OCI-LY7 (cell line): ENCODE data around the gene DBNL. TPM values are rescaled to one million over a fixed set of nuclear protein-coding genes. Genes with fewer than 3 reads are reported as not detected.
"Not testable (repeated sequence)": the region's sequence is repeated elsewhere in the genome, so short reads cannot be mapped to it uniquely, and the experiment has no call there.

Experiments
- BruUV-seq: library from RNA; stranded (reverse); fragments of 400-500 nt; replicated peaks from 2 replicates; lab custom pipeline; 2021; lab: Mats Ljungman, UMichigan
- CTCF ChIA-PET: fragments of 300-600 bp; sonication (Branson Sonifier 250); formaldehyde crosslinking; loops from one replicate; lab custom pipeline; 2022; ENCODE audit warnings: antibody characterized with exemption; ENCODE audit not compliant: unreplicated experiment; lab: Charles Lee
- POLR2A ChIA-PET: fragments of 300-600 bp; sonication (Branson Sonifier 250); formaldehyde crosslinking; loops from one replicate; lab custom pipeline; 2022; ENCODE audit warnings: antibody characterized with exemption; lab: Charles Lee
- DNase-seq: peaks from one replicate; pipeline ENCODE4 v3.0.0-alpha.2; 2015; ENCODE audit warnings: low spot score
- H2AFZ ChIP-seq: fragments of 200-600 bp; sonication (generic), shearing (Covaris generic); 2 replicates; pipeline ENCODE4 v1.6.1; 2014; ENCODE audit warnings: mild to moderate bottlenecking, antibody characterized with exemption, low read length, moderate library complexity
- H3K27ac ChIP-seq: fragments of 200-600 bp; sonication (generic); 2 replicates; pipeline ENCODE4 v1.5.1; 2014; ENCODE audit warnings: mixed run types, low read depth, mild to moderate bottlenecking, moderate library complexity, low read length, inconsistent platforms; ENCODE audit not compliant: poor library complexity, severe bottlenecking
- H3K36me3 ChIP-seq: fragments of 200-600 bp; sonication (generic); 2 replicates; pipeline ENCODE4 v1.6.1; 2014; ENCODE audit warnings: mild to moderate bottlenecking, antibody characterized with exemption, low read length, moderate library complexity, mixed read lengths; ENCODE audit not compliant: insufficient read depth
- H3K4me1 ChIP-seq: fragments of 200-600 bp; sonication (generic); 2 replicates; pipeline ENCODE4 v1.5.1; 2014; ENCODE audit warnings: mild to moderate bottlenecking, low read length; ENCODE audit not compliant: insufficient read depth, poor library complexity, severe bottlenecking
- H3K4me2 ChIP-seq: fragments of 200-600 bp; sonication (generic); 2 replicates; pipeline ENCODE4 v1.6.1; 2014; ENCODE audit warnings: mild to moderate bottlenecking, low read length
- H3K4me3 ChIP-seq: fragments of 200-600 bp; sonication (generic); 2 replicates; pipeline ENCODE4 v1.5.1; 2014; ENCODE audit warnings: mild to moderate bottlenecking, low read depth, low read length; ENCODE audit not compliant: poor library complexity, severe bottlenecking
- H3K79me2 ChIP-seq: fragments of 200-600 bp; sonication (generic); 2 replicates; pipeline ENCODE4 v1.6.1; 2016; ENCODE audit warnings: low read depth, mild to moderate bottlenecking, low read length, moderate library complexity, mixed read lengths; ENCODE audit not compliant: insufficient read depth
- H3K9me2 ChIP-seq: fragments of 200-600 bp; sonication (generic); 2 replicates; pipeline ENCODE4 v1.6.1; 2016; ENCODE audit warnings: mild to moderate bottlenecking, low read length, mixed read lengths; ENCODE audit not compliant: insufficient read depth
- H3K9me3 ChIP-seq: fragments of 200-600 bp; sonication (generic); 2 replicates; pipeline ENCODE4 v1.6.1; 2014; ENCODE audit warnings: mild to moderate bottlenecking, mixed run types, low read length, mixed read lengths
- H4K20me1 ChIP-seq: fragments of 200-600 bp; sonication (generic); 2 replicates; pipeline ENCODE4 v1.6.1; 2014; ENCODE audit warnings: mild to moderate bottlenecking, antibody characterized with exemption, low read length, moderate library complexity, mixed read lengths; ENCODE audit not compliant: insufficient read depth
- intact Hi-C: fragments of 100-400 bp; cut with micrococcal nuclease; formaldehyde crosslinking; loops from one replicate; pipeline ENCODE4 v1.10.0; 2022; ENCODE audit not compliant: unreplicated experiment
- total RNA-seq, 2 experiments: library from RNA; depleted of rRNA in 1 of 2; stranded (reverse); fragments of >200 nt in 1 of 2; shearing (Covaris generic) in 1 of 2; gene quantifications; 2 replicates each; pipeline ENCODE4 v1.2.3, GENCODE V29; 2014 to 2022
- TF ChIP-seq, protein P1 (sequence below): fragments of 200-600 bp; sonication (generic); conservative IDR thresholded peaks from 2 replicates; pipeline ENCODE4 v1.5.1; 2014; ENCODE audit warnings: mild to moderate bottlenecking, antibody characterized with exemption, low read length, moderate library complexity, mixed read lengths

DBNL gene
- total RNA-seq, 2 experiments from 2014 or later, result 124 to 137 TPM

DNA sequence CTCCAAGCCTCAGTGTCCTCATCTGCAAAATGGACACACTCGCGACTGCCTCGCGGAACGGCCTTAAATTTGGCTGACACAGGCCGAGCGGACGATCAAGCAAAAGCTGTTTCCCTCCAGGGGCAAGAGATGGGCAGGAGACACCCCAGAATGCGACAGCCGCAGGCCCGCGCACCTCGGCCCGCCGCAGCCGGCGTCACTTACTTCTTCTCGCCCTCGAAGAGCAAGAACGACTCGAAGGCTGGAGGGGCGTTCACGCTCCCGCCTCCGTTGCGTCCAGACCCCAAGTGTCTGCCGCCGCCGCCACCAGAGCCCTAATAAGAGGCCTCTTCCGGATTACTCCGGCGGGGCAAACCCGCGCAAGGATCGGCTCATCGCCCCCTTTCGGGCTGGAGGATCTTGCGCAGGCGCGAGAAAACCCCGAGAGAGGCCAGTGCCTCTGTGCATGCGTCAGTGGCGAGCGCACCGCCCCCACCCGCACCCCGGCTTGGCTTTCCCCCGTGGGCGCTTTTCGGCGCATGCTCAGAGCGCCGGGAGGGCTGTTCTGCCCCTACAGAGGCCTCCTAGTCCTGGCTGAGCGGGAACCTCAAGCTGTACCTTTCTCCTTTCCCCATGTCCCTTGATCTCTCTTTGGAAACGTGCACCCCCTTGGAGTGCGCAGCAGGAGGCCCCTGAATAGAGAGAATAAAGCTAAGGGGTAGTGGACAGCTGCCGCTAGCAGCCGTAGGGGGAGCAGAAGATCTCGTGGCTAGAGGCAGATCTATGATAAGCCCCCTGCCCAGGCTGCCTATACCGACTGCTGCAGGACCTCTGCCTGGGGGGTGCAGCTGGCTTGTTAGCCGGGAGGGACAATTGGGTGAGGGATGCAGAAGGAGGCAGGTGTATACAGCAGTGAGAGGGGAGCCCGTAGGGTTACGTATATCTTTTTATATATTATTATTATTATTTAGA lies 25.4 kb upstream of the DBNL start:
- POLR2A ChIA-PET, result interaction anchor here (0.6 to 1.2 kb wide), 3 partner anchors 19 to 184 kb away, joined by 3 to 4 read pairs (median 3); partner anchors contain the start of gene DBNL
- intact Hi-C loops, result loop anchor here (10.0 kb wide), 1 partner anchor 66 kb away; the partner anchor contains the start of gene POLM
- Histone ChIP-seq H3K4me1 (peaks cover 12% of the 10 kb centered on the region), H2AFZ (peak overlapping the region; percentile 68), H3K27ac (peak overlapping the region; percentile 67), H3K4me2 (peak overlapping the region; percentile 70), H3K4me3 (peak overlapping the region; percentile 93)
- peak; percentile 97 for DNase-seq
- H3K36me3 ChIP-seq, H3K9me3 ChIP-seq, H3K9me2 ChIP-seq, BruUV-seq, H3K79me2 ChIP-seq, H4K20me1 ChIP-seq: not testable (repeated sequence)
- TF ChIP-seq, protein P1, sequence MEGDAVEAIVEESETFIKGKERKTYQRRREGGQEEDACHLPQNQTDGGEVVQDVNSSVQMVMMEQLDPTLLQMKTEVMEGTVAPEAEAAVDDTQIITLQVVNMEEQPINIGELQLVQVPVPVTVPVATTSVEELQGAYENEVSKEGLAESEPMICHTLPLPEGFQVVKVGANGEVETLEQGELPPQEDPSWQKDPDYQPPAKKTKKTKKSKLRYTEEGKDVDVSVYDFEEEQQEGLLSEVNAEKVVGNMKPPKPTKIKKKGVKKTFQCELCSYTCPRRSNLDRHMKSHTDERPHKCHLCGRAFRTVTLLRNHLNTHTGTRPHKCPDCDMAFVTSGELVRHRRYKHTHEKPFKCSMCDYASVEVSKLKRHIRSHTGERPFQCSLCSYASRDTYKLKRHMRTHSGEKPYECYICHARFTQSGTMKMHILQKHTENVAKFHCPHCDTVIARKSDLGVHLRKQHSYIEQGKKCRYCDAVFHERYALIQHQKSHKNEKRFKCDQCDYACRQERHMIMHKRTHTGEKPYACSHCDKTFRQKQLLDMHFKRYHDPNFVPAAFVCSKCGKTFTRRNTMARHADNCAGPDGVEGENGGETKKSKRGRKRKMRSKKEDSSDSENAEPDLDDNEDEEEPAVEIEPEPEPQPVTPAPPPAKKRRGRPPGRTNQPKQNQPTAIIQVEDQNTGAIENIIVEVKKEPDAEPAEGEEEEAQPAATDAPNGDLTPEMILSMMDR, result peak; percentile 72
- CTCF ChIA-PET, result interaction anchor here (0.6 kb wide), 1 partner anchor 104 kb away, joined by 3 read pairs; the partner anchor contains the start of gene POLD2

DNA sequence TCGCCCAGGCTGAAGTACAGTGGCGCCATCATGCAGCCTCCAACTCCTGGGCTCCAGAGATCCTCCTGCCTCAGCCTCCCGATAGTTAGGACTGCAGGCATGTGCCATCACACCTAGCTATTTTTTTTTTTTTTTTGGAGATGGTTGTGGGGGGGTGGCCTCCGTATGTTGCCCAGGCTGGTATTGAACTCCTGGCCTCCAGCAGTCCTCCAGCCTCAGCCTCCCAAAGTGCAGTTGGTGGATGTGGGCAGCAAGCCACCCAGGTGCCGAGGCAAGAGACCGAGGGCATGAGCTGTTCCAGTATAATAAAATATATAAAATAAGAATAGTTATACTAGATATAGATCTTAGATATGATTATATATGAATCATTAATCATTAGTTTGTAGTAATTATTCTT lies 24.7 kb upstream of the DBNL start:
- not testable (repeated sequence) for DNase-seq, H3K79me2 ChIP-seq, H3K36me3 ChIP-seq, H3K4me2 ChIP-seq, H3K9me3 ChIP-seq, H3K4me3 ChIP-seq, BruUV-seq, H4K20me1 ChIP-seq, H3K9me2 ChIP-seq, H2AFZ ChIP-seq
- TF ChIP-seq, protein P1, result peak; percentile 19; the same call in 1 of the 2 replicates
- CTCF ChIA-PET, result interaction anchor here (0.6 kb wide), 1 partner anchor 103 kb away, joined by 3 read pairs; the partner anchor contains the start of gene POLD2
- H3K4me1 ChIP-seq, result peaks cover 12% of the 10 kb centered on the region
- peak overlapping the region; percentile 67 for H3K27ac ChIP-seq
- intact Hi-C loops, result loop anchor here (5.0 to 10.0 kb wide), 2 partner anchors 65 to 177 kb away; partner anchors contain the start of gene POLM
- POLR2A ChIA-PET, result interaction anchor here (0.6 to 1.2 kb wide), 3 partner anchors 18 to 183 kb away, joined by 3 to 4 read pairs (median 3); partner anchors contain the start of gene DBNL

DNA sequence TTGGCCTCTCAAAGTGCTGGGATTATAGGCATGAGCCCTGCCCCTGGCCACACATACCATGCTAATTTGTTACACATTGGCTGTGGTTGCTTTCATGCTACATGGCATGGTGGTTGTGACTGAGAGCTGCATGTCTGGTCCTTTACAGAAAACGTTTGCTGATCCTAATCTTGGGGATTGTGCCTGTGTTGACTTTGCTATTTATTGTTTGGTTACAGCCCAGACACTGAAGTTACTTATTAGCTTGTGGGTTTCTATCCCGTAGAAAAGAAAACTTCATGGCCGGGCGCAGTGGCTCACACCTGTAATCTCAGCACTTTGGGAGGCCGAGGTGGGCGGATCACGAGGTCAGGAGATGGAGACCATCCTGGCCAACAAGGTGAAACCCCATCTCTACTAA lies 22.4 kb upstream of the DBNL start:
- POLR2A ChIA-PET, H3K27ac ChIP-seq, H3K36me3 ChIP-seq, H3K79me2 ChIP-seq, CTCF ChIA-PET, H4K20me1 ChIP-seq, H2AFZ ChIP-seq, H3K9me3 ChIP-seq, H3K4me2 ChIP-seq, BruUV-seq, H3K4me3 ChIP-seq, DNase-seq, H3K9me2 ChIP-seq: not testable (repeated sequence)
- intact Hi-C loops, result loop anchor here (5.0 kb wide), 1 partner anchor 175 kb away; no protein-coding TSS in a partner anchor
- H3K4me1 ChIP-seq, result peaks cover 12% of the 10 kb centered on the region

DNA sequence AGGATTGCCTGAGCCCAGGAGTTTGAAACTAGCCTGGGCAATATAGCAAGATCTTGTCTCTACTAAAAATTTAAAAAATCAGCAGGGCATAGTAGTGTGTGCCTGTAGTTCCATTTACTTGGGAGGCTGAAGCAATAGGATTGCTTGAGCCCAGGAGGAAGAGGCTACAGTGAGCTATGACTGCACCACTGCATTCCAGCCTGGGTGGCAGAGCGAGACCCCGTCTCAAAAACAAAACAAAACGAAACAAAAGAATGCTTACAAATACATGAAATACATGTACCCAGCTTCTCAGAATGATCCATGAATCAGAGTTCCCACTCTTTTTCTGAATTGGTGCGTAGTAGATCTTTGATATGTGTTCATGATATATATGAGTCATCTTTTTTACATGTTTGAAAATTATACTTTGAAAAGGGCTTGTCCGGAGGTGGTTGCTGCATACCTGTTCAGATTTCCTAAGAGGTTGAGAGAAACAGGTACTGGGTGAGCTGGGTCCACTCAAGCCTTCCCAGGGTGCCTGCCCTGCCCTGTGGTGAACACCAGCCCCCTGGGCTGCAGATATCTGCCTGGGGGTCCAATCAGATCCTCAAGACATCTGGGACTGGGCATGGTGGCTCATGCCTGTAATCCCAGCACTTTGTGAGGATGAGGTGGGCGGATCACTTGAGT lies 21.6 kb upstream of the DBNL start:
- intact Hi-C loops, result loop anchor here (5.0 kb wide), 1 partner anchor 174 kb away; no protein-coding TSS in a partner anchor
- H3K79me2 ChIP-seq, BruUV-seq, H3K36me3 ChIP-seq, CTCF ChIA-PET, H3K4me3 ChIP-seq, DNase-seq, H4K20me1 ChIP-seq, H3K9me3 ChIP-seq, H2AFZ ChIP-seq, H3K9me2 ChIP-seq, H3K4me1 ChIP-seq, POLR2A ChIA-PET, H3K4me2 ChIP-seq, H3K27ac ChIP-seq: not testable (repeated sequence)
